ENCODE data around the gene MAX. TPM values are rescaled to one million over a fixed set of nuclear protein-coding genes. Genes with fewer than 3 reads are reported as not detected.
A peak's percentile ranks its signal among the peaks of the same experiment; 100 is the strongest.

The MAX gene
- total RNA-seq, 1 experiment from 2014 or later = 72.9 TPM

DNA sequence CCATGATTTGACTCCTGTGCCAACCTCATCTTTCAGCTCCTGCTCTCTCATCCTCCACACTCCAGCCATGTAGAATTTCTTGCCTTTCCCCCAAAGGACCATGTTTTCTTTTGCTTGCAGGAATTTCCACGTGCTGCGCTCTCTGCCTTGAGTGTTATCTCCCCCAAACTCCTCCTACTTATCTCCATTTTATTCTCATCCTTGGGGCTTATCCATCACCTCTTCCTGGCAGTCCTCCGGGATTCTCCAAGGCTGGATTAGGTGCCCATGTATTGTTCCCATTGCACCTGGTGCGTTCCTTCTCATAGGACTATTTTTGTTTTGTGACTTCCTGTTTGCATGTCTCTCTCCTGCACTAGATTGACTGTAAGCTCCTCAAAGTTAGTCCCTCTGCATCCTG lies 7.0 kb upstream of the MAX start:
- Histone ChIP-seq H3K79me1 (ENCODE audit: insufficient read depth, low read depth, low read length, poor library complexity, severe bottlenecking) (no peaks in the 10 kb centered on the region), H3K18ac (ENCODE audit: insufficient read length, low read depth, low read length) (no peak overlapping the region), H2BK15ac (ENCODE audit: low read depth, low read length) (no peak overlapping the region), H4K5ac (ENCODE audit: insufficient read length, low read depth, low read length) (no peak overlapping the region), H3K9me3 (ENCODE audit: control insufficient read depth, low read depth, low read length) (no peaks in the 10 kb centered on the region), H3K56ac (ENCODE audit: insufficient read length, low read depth, low read length) (no peak overlapping the region), H3K23me2 (ENCODE audit: insufficient read length, low read depth, low read length, poor library complexity, severe bottlenecking) (no peaks in the 10 kb centered on the region), H2BK12ac (ENCODE audit: insufficient read length, low read depth, low read length) (no peak overlapping the region), H3K4me1 (ENCODE audit: insufficient read depth, low read length) (no peaks in the 10 kb centered on the region), H3K14ac (ENCODE audit: insufficient read depth, low read length) (no peak overlapping the region), H2BK5ac (ENCODE audit: insufficient read length, low read length) (no peak overlapping the region), H3T11ph (ENCODE audit: low read length) (no peak overlapping the region), H4K8ac (replicated peaks; ENCODE audit: insufficient read length, low read depth, low read length) (no peak overlapping the region), H3K79me2 (ENCODE audit: insufficient read depth, low read length) (no peaks in the 10 kb centered on the region), H3K27ac (ENCODE audit: insufficient read length, low read depth, low read length) (no peak overlapping the region), H2BK20ac (ENCODE audit: low read depth, low read length, poor library complexity, severe bottlenecking) (no peak overlapping the region), H2BK120ac (ENCODE audit: low read depth, low read length, poor library complexity, severe bottlenecking) (no peak overlapping the region), H3K27me3 (ENCODE audit: insufficient read depth, low read length) (no peaks in the 10 kb centered on the region), H2AK5ac (ENCODE audit: insufficient read length, low read length) (no peak overlapping the region), H3K4me2 (ENCODE audit: insufficient read depth, insufficient read length, low read length) (no peak overlapping the region), H3K4ac (ENCODE audit: low read depth, low read length) (no peak overlapping the region), H2AFZ (ENCODE audit: low read length) (no peak overlapping the region), H4K91ac (ENCODE audit: insufficient read length, low read depth, low read length) (no peak overlapping the region), H3K9ac (ENCODE audit: extremely low read depth, insufficient read length, low read length) (no peak overlapping the region), H3K23ac (ENCODE audit: insufficient read length, low read depth, low read length) (no peak overlapping the region), H4K20me1 (ENCODE audit: control insufficient read depth, insufficient read depth, insufficient read length) (no peaks in the 10 kb centered on the region)
- no peaks in the 10 kb centered on the region for H3K9me3 Mint-ChIP-seq
- H3K27ac Mint-ChIP-seq = peak overlapping the region in 1 of 3 experiments; percentile 3; a peak in 1 of 7 replicates
- H3K4me1 Mint-ChIP-seq = peaks cover 11 to 12% of the 10 kb centered on the region in 2 experiments
- H3K4me3 Mint-ChIP-seq = no peak overlapping the region
- TF ChIP-seq, protein P1, sequence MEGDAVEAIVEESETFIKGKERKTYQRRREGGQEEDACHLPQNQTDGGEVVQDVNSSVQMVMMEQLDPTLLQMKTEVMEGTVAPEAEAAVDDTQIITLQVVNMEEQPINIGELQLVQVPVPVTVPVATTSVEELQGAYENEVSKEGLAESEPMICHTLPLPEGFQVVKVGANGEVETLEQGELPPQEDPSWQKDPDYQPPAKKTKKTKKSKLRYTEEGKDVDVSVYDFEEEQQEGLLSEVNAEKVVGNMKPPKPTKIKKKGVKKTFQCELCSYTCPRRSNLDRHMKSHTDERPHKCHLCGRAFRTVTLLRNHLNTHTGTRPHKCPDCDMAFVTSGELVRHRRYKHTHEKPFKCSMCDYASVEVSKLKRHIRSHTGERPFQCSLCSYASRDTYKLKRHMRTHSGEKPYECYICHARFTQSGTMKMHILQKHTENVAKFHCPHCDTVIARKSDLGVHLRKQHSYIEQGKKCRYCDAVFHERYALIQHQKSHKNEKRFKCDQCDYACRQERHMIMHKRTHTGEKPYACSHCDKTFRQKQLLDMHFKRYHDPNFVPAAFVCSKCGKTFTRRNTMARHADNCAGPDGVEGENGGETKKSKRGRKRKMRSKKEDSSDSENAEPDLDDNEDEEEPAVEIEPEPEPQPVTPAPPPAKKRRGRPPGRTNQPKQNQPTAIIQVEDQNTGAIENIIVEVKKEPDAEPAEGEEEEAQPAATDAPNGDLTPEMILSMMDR (conservative IDR thresholded peaks at IDR 0.05) = no peak
- peaks cover 2% of the 10 kb centered on the region for H3K27me3 Mint-ChIP-seq (ENCODE audit: low read depth)
- WGBS (ENCODE audit: extremely low coverage, insufficient read length, low lambda C conversion rate) = no CpG with 5 or more reads among the region's 4 CpGs
- no peak for DNase-seq
- H3K36me3 Mint-ChIP-seq (ENCODE audit: insufficient read depth in 1 of 3, low read depth in 3 of 3) = no peaks in the 10 kb centered on the region
